Inferior parietal cortex (tissue), 1 donor: ENCODE results near the gene ABLIM3.
A peak's percentile ranks its signal among the peaks of the same experiment; 100 is the strongest.

Experiments
- DNase-seq: peaks from one replicate; pipeline ENCODE4 v3.0.0-alpha.2; 2016; ENCODE audit errors: extremely low spot score

ABLIM3 gene

DNA sequence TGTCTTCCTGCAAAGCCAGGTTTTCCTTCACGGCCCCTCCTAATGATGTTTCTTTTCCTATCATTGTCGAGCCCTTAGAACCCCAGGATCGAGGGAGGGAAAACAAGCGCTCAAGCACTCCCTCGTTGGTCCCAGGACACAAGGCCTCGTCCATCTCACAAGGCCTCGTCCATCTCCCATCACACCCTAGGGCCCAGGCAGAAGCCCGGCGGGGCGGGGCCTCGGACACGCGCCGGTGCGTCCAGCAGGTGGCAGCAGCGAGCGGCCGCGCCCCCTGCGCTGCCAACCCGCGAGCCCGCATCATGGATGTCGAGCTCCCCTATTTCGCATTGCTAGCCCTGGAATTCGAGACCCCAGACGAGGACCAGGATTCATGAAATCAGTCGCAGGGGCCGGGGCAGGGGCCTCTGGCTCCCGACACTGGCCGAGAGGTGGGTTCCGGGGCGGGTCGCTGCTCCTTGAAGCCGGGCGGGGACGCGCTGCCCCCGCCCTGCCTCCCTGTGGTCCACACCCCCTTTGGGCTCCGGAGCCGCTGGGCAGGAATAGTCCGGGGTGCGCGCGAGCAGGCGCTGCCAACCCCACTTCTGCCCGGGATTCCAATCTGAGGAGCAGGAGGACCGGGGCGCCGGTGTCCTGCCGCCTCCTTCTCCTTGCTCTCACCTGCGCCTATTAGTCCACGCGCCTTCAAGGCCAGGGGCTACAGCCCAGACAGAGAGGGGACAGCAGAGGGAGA lies at the start of gene ABLIM3:
TSS of gene ABLIM3 (plus strand) at position 270 of the 733 bp plus-strand sequence. CDS start 603 bp downstream, outside the sequence.
- DNase-seq, result peak; percentile 72

DNA sequence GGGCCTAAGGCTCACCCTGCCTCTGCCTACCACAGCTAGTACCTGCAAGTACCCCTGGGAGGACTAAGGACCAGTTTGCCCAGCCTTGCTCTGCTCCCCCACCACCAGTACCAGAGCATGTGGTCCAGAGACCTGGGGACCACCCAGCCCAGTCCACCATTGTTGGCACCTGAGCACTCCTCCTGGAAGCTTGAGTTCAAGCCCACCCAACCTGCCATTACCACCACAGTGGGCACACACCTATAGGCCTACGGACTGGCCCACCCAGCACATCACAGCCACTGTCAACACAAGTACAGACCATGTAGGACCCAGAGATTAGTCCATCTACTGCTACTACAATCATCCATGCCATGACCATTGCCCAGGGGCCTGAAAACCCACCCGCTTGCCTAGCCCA lies 47.7 kb upstream of the ABLIM3 start:
- DNase-seq, result no peak

DNA sequence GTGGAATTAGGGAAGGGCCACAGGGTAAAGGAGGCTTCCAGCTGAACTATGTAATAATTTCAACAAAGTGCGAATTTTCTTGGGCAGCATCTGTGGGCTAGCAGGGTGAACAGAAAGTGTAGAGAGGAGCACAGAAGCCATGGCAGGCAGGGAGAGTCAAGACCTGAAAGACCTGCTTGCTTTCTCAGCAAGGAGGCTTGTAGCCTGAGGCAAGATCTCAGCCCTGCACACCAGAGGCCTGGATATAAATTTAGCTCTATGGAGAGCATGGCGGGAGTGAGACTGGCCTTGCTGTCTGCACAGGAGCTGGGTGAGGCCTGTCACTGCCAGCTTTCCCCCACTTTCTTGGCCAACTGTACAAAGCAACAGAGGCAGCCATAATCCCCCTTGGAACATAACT lies 46.3 kb upstream of the ABLIM3 start:
- no peak for DNase-seq

DNA sequence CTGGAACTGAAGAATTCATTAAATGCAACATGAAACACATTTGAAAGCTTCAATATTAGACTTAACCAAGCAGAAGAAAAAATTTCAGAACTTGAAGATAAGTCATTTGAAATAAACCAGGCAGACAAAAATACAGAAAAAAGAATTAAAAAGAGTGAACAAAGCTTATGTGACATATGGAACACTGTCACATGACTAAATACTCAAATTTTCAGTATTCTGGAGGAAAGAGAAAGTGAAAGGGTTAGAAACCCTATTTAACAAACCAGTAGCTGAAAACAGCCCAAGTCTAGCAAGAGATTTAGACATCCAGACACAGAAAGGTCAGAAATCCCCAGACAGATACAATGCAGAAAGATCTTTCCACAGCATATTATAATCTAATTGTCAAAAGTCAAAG lies 41.4 kb upstream of the ABLIM3 start:
- DNase-seq, result no peak

DNA sequence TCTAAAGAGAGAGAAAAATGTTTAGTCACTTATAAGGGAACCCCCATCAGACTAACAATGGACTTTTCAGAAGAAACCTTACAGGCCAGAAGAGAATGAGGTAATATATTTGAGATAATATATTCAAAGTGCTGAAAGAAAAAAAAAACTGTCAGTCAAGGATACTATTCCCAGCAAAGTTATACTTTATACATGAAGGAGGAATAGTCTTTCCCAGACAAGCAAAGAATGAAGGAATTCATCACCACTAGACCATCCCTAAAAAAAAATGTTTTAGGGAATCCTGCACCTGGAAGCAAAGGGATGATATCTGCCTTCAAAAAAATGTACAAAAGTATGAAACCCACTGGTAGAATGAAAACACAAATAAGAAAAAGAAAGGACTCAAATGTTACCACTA lies 41.0 kb upstream of the ABLIM3 start:
- DNase-seq, result no peak

DNA sequence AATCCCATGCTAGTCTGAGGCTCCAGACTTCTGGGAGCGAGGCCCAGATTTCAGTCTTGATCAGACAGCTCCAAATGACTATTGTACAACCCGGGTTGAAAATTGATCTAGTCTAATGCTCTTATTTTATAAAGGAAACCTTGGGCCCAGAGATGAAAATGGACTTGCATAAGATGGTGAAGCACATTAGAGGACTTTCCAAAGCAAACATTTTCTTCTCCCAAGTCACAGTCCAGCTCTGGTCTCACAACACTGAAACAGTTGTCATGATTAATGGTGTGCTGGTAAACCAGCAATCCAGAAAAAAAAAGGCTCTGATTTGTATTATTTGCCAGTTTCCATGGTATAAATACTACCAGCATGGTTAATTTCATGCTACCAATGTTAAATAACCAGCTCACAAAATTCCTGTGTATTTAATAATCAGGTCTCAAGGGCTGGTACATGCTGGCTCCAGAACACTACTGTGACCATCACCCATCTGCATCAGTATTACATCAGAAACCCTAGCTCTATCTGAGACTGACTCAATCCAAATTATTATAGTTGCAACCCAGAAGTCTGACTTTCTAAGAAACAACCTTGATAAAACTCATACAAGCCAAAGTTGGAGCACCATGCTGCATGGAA lies 32.5 kb upstream of the ABLIM3 start:
- DNase-seq, result no peak

DNA sequence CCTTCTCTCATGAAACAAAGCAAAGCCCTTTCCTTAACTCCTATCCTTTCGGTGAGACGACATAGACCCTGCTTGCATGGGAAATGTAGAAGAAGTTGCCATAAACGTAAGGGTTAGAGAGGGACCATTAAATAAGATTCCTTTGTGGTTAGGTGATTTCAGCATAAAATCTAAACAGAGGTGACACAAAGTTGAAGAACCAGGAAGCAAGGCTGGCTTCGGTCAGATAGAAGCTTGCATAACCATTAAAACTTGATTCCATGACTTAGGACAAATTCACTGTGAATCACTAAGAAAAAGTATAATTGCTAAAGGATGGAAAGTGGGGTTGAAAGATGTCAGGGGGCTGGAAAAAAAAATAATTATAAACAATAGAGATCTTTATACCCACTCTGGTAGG lies 30.9 kb upstream of the ABLIM3 start:
- DNase-seq, result no peak

DNA sequence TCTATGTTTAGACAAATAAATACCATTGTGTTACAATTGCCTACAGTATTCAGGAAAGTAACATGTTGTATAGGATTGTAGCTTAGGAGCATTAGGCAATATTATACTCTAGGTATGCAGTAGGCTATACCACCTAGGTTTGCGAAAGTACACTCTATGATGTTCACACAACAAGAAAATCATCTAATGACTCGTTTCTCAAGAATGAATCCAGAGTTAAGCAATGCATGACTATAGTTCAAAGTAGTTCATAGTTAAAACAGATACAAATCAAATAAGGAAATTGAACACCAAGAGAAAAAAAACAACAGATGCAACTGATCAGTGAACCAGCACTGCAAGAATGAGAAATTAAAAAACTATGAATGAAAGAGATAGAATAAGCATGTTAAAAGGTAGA lies 27.6 kb upstream of the ABLIM3 start:
- DNase-seq, result no peak

DNA sequence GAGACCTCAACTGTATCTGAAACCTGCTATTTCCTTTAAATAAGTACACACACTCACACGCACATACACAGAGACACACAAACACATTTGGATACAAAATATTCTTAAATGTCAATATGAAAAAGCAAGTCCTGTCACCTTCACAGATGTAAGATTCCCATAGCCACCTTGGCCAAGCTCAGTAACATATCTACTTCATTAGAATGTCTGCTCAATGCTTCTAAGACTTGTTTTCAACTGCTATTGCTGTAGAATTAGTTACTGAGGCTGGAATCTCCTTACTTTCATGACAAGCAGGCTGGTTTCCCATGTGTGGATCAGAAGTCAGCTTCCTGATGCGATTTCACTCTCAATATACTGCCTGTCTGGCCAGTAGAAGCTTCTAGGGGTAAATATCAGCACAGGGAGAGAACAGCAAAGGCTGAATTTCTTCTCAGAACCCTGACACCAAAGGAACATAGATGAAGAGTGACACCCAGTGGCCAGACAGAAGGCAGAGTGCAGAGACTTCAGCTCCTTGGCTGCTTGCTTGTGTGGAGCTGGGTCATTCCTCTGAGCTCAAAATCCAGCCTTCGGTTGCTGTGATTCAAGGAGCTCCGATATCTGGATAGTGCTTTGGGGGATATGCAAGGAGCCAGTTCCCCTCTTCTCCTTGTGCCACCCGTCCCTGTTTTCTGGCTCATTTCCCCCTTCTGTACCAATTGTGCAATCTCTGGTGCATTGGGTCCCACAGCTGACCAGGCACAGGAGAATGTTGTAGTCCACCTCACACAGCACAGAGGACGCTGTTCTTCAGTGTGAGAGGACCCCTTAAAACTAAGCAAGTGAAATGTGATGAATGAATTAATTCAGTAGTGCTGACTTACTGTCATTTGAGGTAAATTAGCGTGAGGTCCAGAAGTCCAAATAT lies 26.6 kb upstream of the ABLIM3 start:
- DNase-seq, result peak; percentile 91

DNA sequence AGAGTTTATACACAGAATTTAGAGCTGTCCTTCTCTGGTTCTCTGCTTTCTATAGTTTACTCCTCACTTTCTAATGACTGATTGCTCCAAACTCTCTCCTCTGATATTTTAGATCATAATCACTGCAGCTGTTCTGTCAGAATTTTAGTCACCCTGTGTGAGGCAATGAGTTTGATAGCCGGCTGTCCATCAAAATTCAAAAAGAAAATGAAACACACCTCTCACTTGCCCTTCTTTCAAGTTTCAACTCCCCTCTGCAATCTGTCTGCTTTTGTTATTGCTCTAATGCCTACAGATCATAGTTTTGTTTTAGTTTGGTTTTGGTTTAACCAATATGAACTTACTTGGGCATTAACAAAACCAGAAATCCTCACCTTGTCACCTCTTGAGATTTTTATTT lies 23.3 kb upstream of the ABLIM3 start:
- no peak for DNase-seq

DNA sequence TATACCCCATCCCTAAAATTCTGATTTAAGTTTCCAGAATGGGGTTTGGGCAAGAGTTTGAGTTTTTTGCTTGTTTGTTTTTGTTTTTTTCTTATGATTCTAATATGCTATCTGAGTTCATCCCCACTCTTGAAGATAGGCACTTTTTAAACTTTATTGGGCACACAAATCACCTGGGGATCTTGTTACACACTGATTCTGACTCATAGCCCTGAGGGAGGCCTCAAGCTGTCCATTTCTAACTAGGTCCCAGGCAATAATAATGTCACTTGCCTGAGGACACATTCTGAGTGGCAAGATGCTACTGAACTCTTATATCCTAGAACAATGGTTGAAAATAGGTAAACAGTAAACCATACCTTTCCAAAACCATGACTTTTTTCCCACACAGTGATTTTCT lies 22.8 kb upstream of the ABLIM3 start:
- DNase-seq, result no peak

DNA sequence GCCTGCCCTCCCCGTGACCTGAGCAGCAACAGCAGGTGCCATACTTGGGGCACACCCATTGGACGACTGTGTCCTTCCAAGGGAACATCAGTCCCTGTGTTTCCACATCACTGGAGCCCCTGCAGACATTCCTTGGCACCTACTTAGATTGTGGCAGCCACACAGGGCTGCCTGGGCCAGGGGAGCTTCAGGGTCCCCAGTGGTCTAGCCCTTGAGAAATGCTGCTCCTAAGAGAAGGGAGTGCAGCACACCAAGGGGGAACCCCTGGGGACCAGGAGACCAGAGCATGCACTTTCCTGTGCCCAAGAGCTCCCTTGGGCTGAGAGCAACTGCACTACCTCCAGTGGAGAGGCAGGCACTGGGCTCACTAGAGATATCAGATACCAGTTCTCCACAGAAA lies 20.1 kb upstream of the ABLIM3 start:
- DNase-seq, result no peak

DNA sequence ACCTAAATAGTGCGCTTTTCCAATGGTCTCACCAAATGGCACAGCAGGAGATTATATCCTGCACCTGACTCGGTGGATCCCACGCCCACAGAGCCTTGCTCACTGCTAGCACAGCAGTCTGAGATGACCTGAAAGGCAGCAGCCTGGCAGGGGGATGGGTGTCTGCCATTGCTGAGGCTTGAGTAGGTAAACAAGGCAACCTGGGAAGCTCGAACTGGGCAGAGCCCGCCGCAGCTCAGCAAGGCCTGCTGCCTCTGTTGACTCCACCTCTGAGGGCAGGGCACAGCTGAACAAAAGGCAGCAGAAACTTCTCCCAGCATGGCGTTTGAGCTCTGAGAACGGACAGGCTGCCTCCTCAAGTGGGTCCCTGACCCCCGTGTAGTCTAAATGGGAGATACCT lies 18.1 kb upstream of the ABLIM3 start:
- no peak for DNase-seq

DNA sequence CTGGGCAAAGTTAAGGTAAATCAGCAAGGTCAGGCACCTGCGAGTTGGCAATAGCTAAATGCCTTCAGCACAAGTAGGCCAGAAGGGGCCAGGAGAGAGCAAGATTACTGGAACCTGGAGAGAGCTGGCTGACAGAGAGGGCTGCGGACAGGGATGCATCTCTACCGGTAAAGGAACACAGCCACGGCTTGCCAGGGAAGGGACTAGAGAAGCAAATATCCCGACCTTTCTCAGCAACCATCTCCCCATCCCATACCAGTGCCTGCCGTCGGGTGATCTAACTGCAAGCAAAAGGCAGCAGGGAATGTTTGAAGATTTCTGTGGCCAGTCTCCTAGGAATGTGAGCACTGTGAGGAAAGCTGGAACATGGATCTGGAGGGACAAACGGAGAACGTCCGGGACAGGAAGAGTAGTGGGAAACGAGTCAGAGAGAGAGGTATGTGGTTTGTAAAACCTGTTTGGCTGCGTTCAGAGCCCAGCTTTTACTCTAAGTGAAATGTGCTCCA lies 15.9 kb upstream of the ABLIM3 start:
- no peak for DNase-seq

DNA sequence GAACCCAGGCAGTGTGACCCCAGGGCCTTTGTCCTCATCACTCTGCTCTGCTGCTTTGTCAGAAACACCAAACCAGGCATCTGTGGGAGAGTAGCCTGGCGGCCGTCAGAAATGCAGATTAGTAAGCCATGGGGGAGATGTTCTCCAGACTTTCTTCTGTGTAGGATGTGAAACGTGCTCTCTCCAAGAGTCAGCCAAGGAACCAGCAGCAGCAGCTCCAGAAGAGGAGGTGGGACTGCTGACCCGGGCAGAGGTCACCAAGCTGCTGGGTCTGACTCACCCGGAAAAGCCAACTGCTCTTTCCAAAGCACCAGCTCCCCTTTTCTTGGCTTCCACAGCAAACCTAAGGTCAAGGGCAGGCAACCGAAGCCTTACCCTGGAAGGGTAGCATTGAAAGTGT lies 14.4 kb upstream of the ABLIM3 start:
- DNase-seq, result no peak

DNA sequence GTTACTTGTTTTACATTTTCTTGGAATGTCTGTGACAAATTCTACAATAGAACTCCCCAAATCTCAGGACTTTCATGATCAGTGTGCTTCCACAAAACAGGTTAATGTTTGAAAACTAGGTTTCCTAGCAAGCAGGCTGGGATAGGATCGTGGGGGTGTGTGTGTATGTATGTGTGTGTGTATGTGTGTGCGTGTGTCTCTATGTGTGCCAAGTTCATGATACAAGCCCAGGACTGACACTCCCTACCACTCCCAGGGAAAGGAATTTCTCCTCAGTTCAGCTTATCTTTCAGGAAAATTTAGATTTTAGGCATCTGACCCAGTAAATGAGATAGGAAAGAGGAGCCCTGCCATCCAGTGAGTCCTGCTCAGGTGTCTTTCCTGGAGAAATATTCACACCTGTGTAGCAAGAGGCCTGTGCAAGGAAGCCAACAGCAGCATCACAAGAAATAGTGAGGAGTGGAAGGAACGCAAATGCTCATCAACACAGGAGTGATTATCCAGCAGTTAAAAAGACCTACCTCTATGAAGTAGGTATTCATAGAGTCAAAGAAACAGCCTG lies 13.8 kb upstream of the ABLIM3 start:
- no peak for DNase-seq

DNA sequence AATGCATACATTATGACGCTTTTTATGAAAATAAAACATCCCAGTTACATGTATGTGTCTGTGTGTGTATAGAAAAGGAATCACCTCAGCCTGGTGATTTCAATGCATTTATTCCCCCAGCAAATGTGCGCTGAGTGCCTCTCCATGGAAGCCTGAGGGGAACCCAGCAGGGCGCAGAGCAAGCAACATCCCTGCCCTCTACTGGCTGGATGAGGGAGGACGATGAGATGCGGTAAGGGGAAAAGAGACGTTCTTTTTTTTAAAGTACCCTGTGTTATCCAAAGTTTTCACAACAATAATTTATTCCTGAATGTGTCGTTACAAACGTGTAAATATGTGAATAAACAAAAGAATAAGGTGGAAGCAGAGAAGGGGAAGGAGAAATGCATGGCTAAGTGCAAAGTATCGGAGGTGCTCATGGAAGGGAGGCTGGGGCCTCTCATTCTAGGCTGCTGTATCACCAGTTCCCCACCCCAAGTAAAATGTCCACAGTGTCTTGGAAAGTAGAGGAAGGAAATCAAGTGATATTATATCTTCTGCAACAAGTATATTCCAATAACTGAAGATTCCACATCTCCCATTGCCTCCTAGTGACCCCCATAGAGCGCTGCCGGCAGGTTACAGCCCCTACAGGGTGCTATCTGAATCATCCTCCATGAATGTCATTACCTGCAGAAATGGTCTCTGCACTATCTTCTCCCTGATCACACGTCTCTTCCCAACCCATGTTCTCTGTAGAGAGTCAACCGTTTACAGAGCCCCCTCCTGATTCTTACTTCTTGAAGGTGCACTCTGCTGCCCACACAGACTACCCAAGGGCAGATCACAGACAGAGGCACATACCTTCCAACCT lies 13.0 kb upstream of the ABLIM3 start:
- peak; percentile 8 for DNase-seq

DNA sequence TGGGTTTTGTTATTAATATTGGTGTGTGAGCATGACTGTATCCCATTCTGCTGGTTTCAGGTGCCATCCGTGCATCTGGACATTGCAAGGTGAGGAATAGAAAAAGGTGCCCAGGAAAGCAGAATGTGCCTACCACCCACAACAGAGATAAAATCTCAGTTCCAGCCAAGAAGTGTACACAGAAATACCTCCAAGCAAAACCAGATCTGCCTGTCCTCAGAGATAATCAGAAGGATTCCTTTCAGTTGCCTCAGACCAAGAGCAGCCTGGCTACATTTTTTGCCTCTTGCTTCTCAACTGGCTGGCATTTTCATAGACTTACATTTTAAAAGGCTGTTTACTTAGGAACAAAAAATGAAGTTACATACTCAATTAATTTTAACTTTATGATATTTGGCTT lies 12.1 kb upstream of the ABLIM3 start:
- DNase-seq, result no peak

DNA sequence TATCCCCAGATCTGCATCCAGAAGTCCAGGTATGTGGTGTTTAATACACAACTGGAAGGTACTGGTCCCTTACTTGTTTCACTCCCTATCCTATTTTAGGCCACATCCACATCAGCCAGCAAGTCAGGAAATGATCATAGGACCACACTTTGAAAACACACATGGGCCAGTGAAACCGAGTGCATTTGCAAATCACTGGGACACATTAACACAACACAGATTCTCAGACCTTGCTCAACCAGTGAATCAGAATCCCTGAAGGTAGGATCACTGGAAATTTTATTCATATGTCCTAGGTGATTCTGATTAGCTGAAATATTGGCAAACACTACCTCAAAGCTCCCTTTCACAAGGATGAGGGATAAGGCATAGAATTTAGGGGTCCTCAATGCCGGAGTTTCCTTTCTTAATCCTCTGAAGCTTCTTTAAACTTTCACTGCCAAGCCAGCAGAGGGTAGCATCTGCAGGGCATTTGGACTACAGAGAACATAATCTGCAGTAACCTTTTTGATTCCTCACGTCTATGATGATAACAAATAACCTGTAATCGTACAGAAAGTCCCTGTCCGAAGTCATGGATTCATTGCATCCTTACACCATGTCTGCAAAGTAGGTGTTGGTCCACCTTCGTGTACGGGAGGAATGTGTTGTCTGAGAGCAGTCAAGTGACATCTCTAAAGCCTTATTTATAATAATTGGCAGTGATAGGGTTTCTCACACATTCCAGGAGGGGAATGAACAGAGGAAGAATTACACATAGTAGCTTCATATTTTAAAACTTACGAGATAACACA lies 11.0 kb upstream of the ABLIM3 start:
- no peak for DNase-seq

DNA sequence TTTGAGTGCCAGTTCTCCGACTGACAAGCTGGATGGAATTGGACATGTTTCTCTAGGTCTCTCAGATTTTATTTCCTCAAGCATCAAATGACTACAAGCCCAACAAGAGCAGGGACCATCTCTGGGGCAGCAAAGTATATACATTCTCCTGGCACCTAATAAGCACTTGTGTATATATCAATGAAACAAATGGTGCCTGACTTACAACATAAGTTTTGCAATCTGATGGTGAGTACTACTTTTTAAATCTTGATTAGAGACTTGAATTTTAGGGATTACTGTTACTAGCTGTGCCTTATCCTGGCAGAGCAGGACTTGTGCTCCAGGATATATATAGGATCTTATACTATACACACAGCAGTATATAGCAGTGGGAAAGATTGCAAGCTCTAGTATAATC lies 8.8 kb upstream of the ABLIM3 start:
- no peak for DNase-seq
